ENCODE measurements around the gene APC2.

APC2 gene

GRCh38 chr19:1449467-1450442 lies at the start of gene APC2:
APC2 (plus strand) TSS chr19:1450121; CDS start chr19:1453002, 2,881 bp downstream.
- H3K4me1 ChIP-seq (ENCODE audit: control insufficient read depth in 1 of 2, insufficient read depth in 2 of 2, low read length in 2 of 2) = peaks cover 0 to 35% of the 10 kb centered on the region in 2 donors
- no peak within 1 kb of the TSS for H3K27ac ChIP-seq (ENCODE audit: low read length)
- H3K36me3 ChIP-seq (ENCODE audit: control insufficient read depth in 1 of 2, insufficient read depth in 2 of 2, low read length in 2 of 2) = no peaks in the 10 kb centered on the region
- no peaks in the 10 kb centered on the region for H3K9me3 ChIP-seq (ENCODE audit: control insufficient read depth in 1 of 2, low read length in 2 of 2)
- H3K4me3 ChIP-seq (ENCODE audit: low read depth in 1 of 2, low read length in 2 of 2) = no peak within 1 kb of the TSS
- peaks cover 56% of the 10 kb centered on the region for H3K27me3 ChIP-seq (ENCODE audit: low read depth, low read length)

- H3K27me3 ChIP-seq (ENCODE audit: low read depth, low read length) = no peaks in the 10 kb centered on the region
- no peak overlapping the region for H3K27ac ChIP-seq (ENCODE audit: low read length)
- H3K4me1 ChIP-seq (ENCODE audit: control insufficient read depth in 1 of 2, insufficient read depth in 2 of 2, low read length in 2 of 2) = peaks cover 0 to 25% of the 10 kb centered on the region in 2 donors
- no peaks in the 10 kb centered on the region for H3K36me3 ChIP-seq (ENCODE audit: control insufficient read depth in 1 of 2, insufficient read depth in 2 of 2, low read length in 2 of 2)
- no peaks in the 10 kb centered on the region for H3K9me3 ChIP-seq (ENCODE audit: control insufficient read depth in 1 of 2, low read length in 2 of 2)
- peak overlapping the region; percentile 37 to 82 for H3K4me3 ChIP-seq (ENCODE audit: low read depth in 1 of 2, low read length in 2 of 2)
These were observed 49.4 kb upstream of the APC2 start for GRCh38 chr19:1400281-1401137.

- no peak within 1 kb of the TSS for H3K27ac ChIP-seq (ENCODE audit: low read length)
- H3K9me3 ChIP-seq (ENCODE audit: control insufficient read depth in 1 of 2, low read length in 2 of 2) = no peaks in the 10 kb centered on the region
- peaks cover 0 to 17% of the 10 kb centered on the region in 2 donors for H3K4me1 ChIP-seq (ENCODE audit: control insufficient read depth in 1 of 2, insufficient read depth in 2 of 2, low read length in 2 of 2)
These were observed 48.6 kb upstream of the APC2 start, which contains the start of gene GAMT for GRCh38 chr19:1401138-1401888. GAMT (minus strand) TSS chr19:1401542; CDS start chr19:1401476, 66 bp downstream.

GRCh38 chr19:1401889-1402217 lies 48.1 kb upstream of the APC2 start:
- Histone ChIP-seq H3K36me3 (ENCODE audit: control insufficient read depth in 1 of 2, insufficient read depth in 2 of 2, low read length in 2 of 2) (no peaks in the 10 kb centered on the region), H3K4me1 (ENCODE audit: control insufficient read depth in 1 of 2, insufficient read depth in 2 of 2, low read length in 2 of 2) (peaks cover 0 to 12% of the 10 kb centered on the region in 2 donors), H3K4me3 (ENCODE audit: low read depth in 1 of 2, low read length in 2 of 2) (peak overlapping the region in 1 of 2 donors; percentile 82), H3K27ac (ENCODE audit: low read length) (no peak overlapping the region), H3K9me3 (ENCODE audit: control insufficient read depth in 1 of 2, low read length in 2 of 2) (no peaks in the 10 kb centered on the region), H3K27me3 (ENCODE audit: low read depth, low read length) (no peaks in the 10 kb centered on the region)

More at GRCh38 chr19:1401138-1401888, 48.6 kb upstream of the APC2 start, which contains the start of gene GAMT:
- Histone ChIP-seq H3K36me3 (ENCODE audit: control insufficient read depth in 1 of 2, insufficient read depth in 2 of 2, low read length in 2 of 2) (no peaks in the 10 kb centered on the region), H3K27me3 (ENCODE audit: low read depth, low read length) (no peaks in the 10 kb centered on the region), H3K4me3 (ENCODE audit: low read depth in 1 of 2, low read length in 2 of 2) (peak within 1 kb of the TSS; percentile 37 to 82)

- H3K27me3 ChIP-seq (ENCODE audit: low read depth, low read length) = no peaks in the 10 kb centered on the region
- no peak overlapping the region for H3K27ac ChIP-seq (ENCODE audit: low read length)
- peaks cover 0 to 11% of the 10 kb centered on the region in 2 donors for H3K4me1 ChIP-seq (ENCODE audit: control insufficient read depth in 1 of 2, insufficient read depth in 2 of 2, low read length in 2 of 2)
These were observed 47.4 kb upstream of the APC2 start for GRCh38 chr19:1402411-1403070.

GRCh38 chr19:1406774-1407527 lies 43.0 kb upstream of the APC2 start:
- no peaks in the 10 kb centered on the region for H3K27me3 ChIP-seq (ENCODE audit: low read depth, low read length)
- H3K4me3 ChIP-seq (ENCODE audit: low read depth in 1 of 2, low read length in 2 of 2) = peak overlapping the region; percentile 49 to 69
- peaks cover 9 to 34% of the 10 kb centered on the region in 2 donors for H3K4me1 ChIP-seq (ENCODE audit: control insufficient read depth in 1 of 2, insufficient read depth in 2 of 2, low read length in 2 of 2)
- peak overlapping the region; percentile 39 for H3K27ac ChIP-seq (ENCODE audit: low read length)
- H3K9me3 ChIP-seq (ENCODE audit: control insufficient read depth in 1 of 2, low read length in 2 of 2) = no peaks in the 10 kb centered on the region
- no peaks in the 10 kb centered on the region for H3K36me3 ChIP-seq (ENCODE audit: control insufficient read depth in 1 of 2, insufficient read depth in 2 of 2, low read length in 2 of 2)

More at GRCh38 chr19:1402411-1403070, 47.4 kb upstream of the APC2 start:
- Histone ChIP-seq H3K4me3 (ENCODE audit: low read depth in 1 of 2, low read length in 2 of 2) (no peak overlapping the region), H3K36me3 (ENCODE audit: control insufficient read depth in 1 of 2, insufficient read depth in 2 of 2, low read length in 2 of 2) (no peaks in the 10 kb centered on the region), H3K9me3 (ENCODE audit: control insufficient read depth in 1 of 2, low read length in 2 of 2) (no peaks in the 10 kb centered on the region)

- H3K4me1 ChIP-seq (ENCODE audit: control insufficient read depth in 1 of 2, insufficient read depth in 2 of 2, low read length in 2 of 2) = peaks cover 10 to 41% of the 10 kb centered on the region in 2 donors
- peak within 1 kb of the TSS; percentile 78 to 79 for H3K4me3 ChIP-seq (ENCODE audit: low read depth in 1 of 2, low read length in 2 of 2)
- no peaks in the 10 kb centered on the region for H3K36me3 ChIP-seq (ENCODE audit: control insufficient read depth in 1 of 2, insufficient read depth in 2 of 2, low read length in 2 of 2)
- H3K27ac ChIP-seq (ENCODE audit: low read length) = peak within 1 kb of the TSS; percentile 86
- H3K9me3 ChIP-seq (ENCODE audit: control insufficient read depth in 1 of 2, low read length in 2 of 2) = no peaks in the 10 kb centered on the region
- no peaks in the 10 kb centered on the region for H3K27me3 ChIP-seq (ENCODE audit: low read depth, low read length)
These were observed 42.2 kb upstream of the APC2 start, which contains the start of gene DAZAP1 for GRCh38 chr19:1407528-1408299. DAZAP1 (plus strand) TSS chr19:1407586; CDS start chr19:1407774, 188 bp downstream.

GRCh38 chr19:1408300-1409203 lies 41.4 kb upstream of the APC2 start:
- Histone ChIP-seq H3K9me3 (ENCODE audit: control insufficient read depth in 1 of 2, low read length in 2 of 2) (no peaks in the 10 kb centered on the region), H3K27ac (ENCODE audit: low read length) (peak overlapping the region; percentile 86), H3K27me3 (ENCODE audit: low read depth, low read length) (no peaks in the 10 kb centered on the region), H3K4me1 (ENCODE audit: control insufficient read depth in 1 of 2, insufficient read depth in 2 of 2, low read length in 2 of 2) (peaks cover 10 to 43% of the 10 kb centered on the region in 2 donors), H3K4me3 (ENCODE audit: low read depth in 1 of 2, low read length in 2 of 2) (peak overlapping the region; percentile 78 to 79), H3K36me3 (ENCODE audit: control insufficient read depth in 1 of 2, insufficient read depth in 2 of 2, low read length in 2 of 2) (no peaks in the 10 kb centered on the region)

Measured in muscle layer of duodenum (tissue), 2 donors.